GM12878 (cell line): ENCODE results near the gene RRN3. TPM values are rescaled to one million over a fixed set of nuclear protein-coding genes. Genes with fewer than 3 reads are reported as not detected.

Source experiments
- ATAC-seq: fragments of 200-7000 bp; cut with Tn5 transposase; 3 replicates; pipeline ENCODE4 v1.9.1; 2020; ENCODE audit warnings: mild to moderate bottlenecking, moderate library complexity
- BruUV-seq: library from RNA; stranded (reverse); fragments of 400-500 nt; replicated peaks from 2 replicates; lab custom pipeline; 2021; lab: Mats Ljungman, UMichigan
- CTCF ChIA-PET: fragments of 300-600 bp; sonication (Branson Sonifier 250); formaldehyde crosslinking; extraction: SDS; loops from one replicate; lab custom pipeline; 2021; ENCODE audit warnings: inconsistent platforms; lab: Yijun Ruan, JAX
- POLR2A ChIA-PET: fragments of 350-600 bp; formaldehyde crosslinking; extraction: SDS; loops from one replicate; lab custom pipeline; 2021; ENCODE audit warnings: inconsistent platforms; lab: Charles Lee
- RAD21 ChIA-PET: fragments of 300-600 bp; sonication (Branson Sonifier 250); formaldehyde crosslinking; loops from one replicate; lab custom pipeline; 2023; ENCODE audit warnings: antibody characterized with exemption; ENCODE audit not compliant: unreplicated experiment; lab: Charles Lee
- SMC1A ChIA-PET: fragments of 300-600 bp; sonication (Branson Sonifier 250); formaldehyde crosslinking; loops from one replicate; lab custom pipeline; 2023; ENCODE audit not compliant: unreplicated experiment, uncharacterized antibody; lab: Charles Lee
- DNase-seq: peaks from one replicate; pipeline ENCODE4 v3.0.0-alpha.2; 2011; ENCODE audit warnings: low read depth, low spot score
- FAIRE-seq: peaks from 3 replicates; lab custom pipeline; 2011; peaks lifted over from hg19 to GRCh38; lab: Jason Lieb, UNC
- H2AFZ ChIP-seq: 2 replicates; pipeline ENCODE4 v1.6.0; 2011; ENCODE audit warnings: low read depth, low read length, control low read depth; ENCODE audit not compliant: control insufficient read depth
- H3K27ac ChIP-seq: 2 replicates; pipeline ENCODE4 v1.5.1; 2011; ENCODE audit warnings: control low read depth; ENCODE audit not compliant: control insufficient read depth, insufficient read depth
- H3K27me3 ChIP-seq, 2 experiments: replicated peaks in 1 of 2; 2 replicates each; pipeline versions ENCODE4 v1.6.0 to v1.6.1; 2011; ENCODE audit warnings: low read length in 1 of 2; ENCODE audit not compliant: control insufficient read depth in 2 of 2, insufficient read depth in 2 of 2
- H3K36me3 ChIP-seq, 2 experiments: 2 replicates each; pipeline ENCODE4 v1.5.1; 2011; ENCODE audit warnings: low read length in 1 of 2; ENCODE audit not compliant: control insufficient read depth in 2 of 2, insufficient read depth in 2 of 2
- H3K4me1 ChIP-seq: 2 replicates; pipeline ENCODE4 v1.6.1; 2011; ENCODE audit warnings: mild to moderate bottlenecking, low read length, moderate library complexity, mixed read lengths; ENCODE audit not compliant: control insufficient read depth, insufficient read depth
- H3K4me2 ChIP-seq: 2 replicates; pipeline ENCODE4 v1.6.0; 2011; ENCODE audit warnings: control low read depth; ENCODE audit not compliant: control insufficient read depth, insufficient read depth
- H3K4me3 ChIP-seq: fragments of 200-600 bp; sonication (generic); 2 replicates; pipeline ENCODE4 v1.5.1; 2016
- H3K79me2 ChIP-seq: 2 replicates; pipeline ENCODE4 v1.6.0; 2011; ENCODE audit warnings: low read length; ENCODE audit not compliant: control insufficient read depth, insufficient read depth
- H3K9ac ChIP-seq: 2 replicates; pipeline ENCODE4 v1.8.0; 2011; ENCODE audit warnings: low read length, control low read depth, mixed read lengths; ENCODE audit not compliant: control insufficient read depth, insufficient read depth
- H3K9me3 ChIP-seq: replicated peaks from 3 replicates; pipeline ENCODE4 v1.5.1; 2011; ENCODE audit warnings: mild to moderate bottlenecking, low read length; ENCODE audit not compliant: control insufficient read depth, insufficient read depth
- H4K20me1 ChIP-seq: 2 replicates; pipeline ENCODE4 v1.6.0; 2011; ENCODE audit not compliant: control insufficient read depth, insufficient read depth
- BCL3 ChIP-seq: IDR thresholded peaks from 2 replicates; pipeline ENCODE4 v1.6.1; 2011; ENCODE audit warnings: borderline replicate concordance, low read depth, mild to moderate bottlenecking, moderate library complexity, low read length; ENCODE audit not compliant: insufficient read depth, poor library complexity, severe bottlenecking
- GATAD2B ChIP-seq: fragments of 450-650 bp; conservative IDR thresholded peaks from 2 replicates; pipeline ENCODE4 v1.6.1; 2017; ENCODE audit warnings: low read depth, mild to moderate bottlenecking, moderate library complexity
- HSF1 ChIP-seq: fragments of 150-350 bp; IDR thresholded peaks from 2 replicates; pipeline ENCODE4 v1.6.1; 2014; ENCODE audit warnings: mild to moderate bottlenecking, low read depth, low read length
- IRF4 ChIP-seq: IDR thresholded peaks from 2 replicates; pipeline ENCODE4 v1.6.1; 2011; ENCODE audit warnings: low read depth, low read length
- JUNB ChIP-seq: IDR thresholded peaks from 2 replicates; pipeline ENCODE4 v1.6.1; 2016; ENCODE audit warnings: antibody characterized with exemption, mild to moderate bottlenecking
- NFXL1 ChIP-seq: fragments of 450-650 bp; IDR thresholded peaks from 2 replicates; pipeline ENCODE4 v1.6.1; 2017; ENCODE audit warnings: antibody characterized with exemption, mild to moderate bottlenecking, borderline replicate concordance
- NR2C2 ChIP-seq: IDR thresholded peaks from 2 replicates; pipeline ENCODE4 v1.6.1; 2011; ENCODE audit warnings: borderline replicate concordance, low read depth; ENCODE audit not compliant: control insufficient read depth, insufficient read length
- RBBP5 ChIP-seq: fragments of 200-600 bp; sonication (generic); conservative IDR thresholded peaks from 2 replicates; pipeline ENCODE4 v1.6.1; 2016
- REST ChIP-seq: IDR thresholded peaks from 2 replicates; pipeline ENCODE4 v1.6.1; 2012; ENCODE audit warnings: mild to moderate bottlenecking, low read depth, low read length
- SMC3 ChIP-seq: IDR thresholded peaks from 2 replicates; pipeline ENCODE4 v1.6.1; 2011; ENCODE audit warnings: low read length, improper control_type of control experiment, borderline replicate concordance
- SREBF1 ChIP-seq: IDR thresholded peaks from 2 replicates; pipeline ENCODE4 v1.6.1; 2012; ENCODE audit warnings: mild to moderate bottlenecking, low read length
- STAT3 ChIP-seq: IDR thresholded peaks from 2 replicates; pipeline ENCODE4 v1.6.1; 2011; ENCODE audit warnings: low read depth, low read length, improper control_type of control experiment
- SUPT20H ChIP-seq: IDR thresholded peaks from 2 replicates; pipeline ENCODE4 v1.6.1; 2011; ENCODE audit warnings: low read depth, mild to moderate bottlenecking, low read length, moderate library complexity, borderline replicate concordance; ENCODE audit not compliant: control insufficient read depth
- TCF7 ChIP-seq: IDR thresholded peaks from 2 replicates; pipeline ENCODE4 v1.6.1; 2014; ENCODE audit warnings: antibody characterized with exemption, borderline replicate concordance
- ZBED1 ChIP-seq: IDR thresholded peaks from 2 replicates; pipeline ENCODE4 v1.6.1; 2016; ENCODE audit warnings: borderline replicate concordance
- WGBS: methylation state at CpG from one replicate; pipeline ENCODE4 v1.1.6; 2016; ENCODE audit warnings: low lambda C conversion rate; ENCODE audit not compliant: insufficient replicate concordance, insufficient coverage; ENCODE audit errors: missing lambda C conversion rate; 5-methylcytosine and 5-hydroxymethylcytosine counted together
- in situ Hi-C: fragments of 300-500 bp; cut with MboI; formaldehyde crosslinking; loops from 9 replicates; pipeline ENCODE4 v1.14.3; 2018; ENCODE audit warnings: mixed read lengths
- intact Hi-C: fragments of 100-400 bp; cut with micrococcal nuclease; formaldehyde crosslinking; loops from one replicate; pipeline ENCODE4 v1.14.2; 2022; ENCODE audit not compliant: unreplicated experiment
- polyA plus RNA-seq, 11 experiments: library from polyadenylated mRNA; depleted of rRNA in 4 of 11; unstranded in 6 of 11; stranded (reverse) in 5 of 11; fragments of >200 nt; fragmentation: Nextera tagmentation in 4 of 11; fragmentation: Illumina TruSeq in 1 of 11; extraction: Ambion mirVana in 4 of 11; extraction: Trizol in 1 of 11; gene quantifications; 1 replicate in 1 of 11; 2 replicates in 10 of 11; pipeline versions ENCODE4 v1.2.1 to v1.2.3, GENCODE V29; 2011 to 2016; ENCODE audit warnings: inconsistent platforms in 2 of 11, missing spikeins in 2 of 11, low read depth in 1 of 11
- total RNA-seq, 4 experiments: library from RNA; depleted of rRNA in 3 of 4; stranded (reverse); fragments of >200 nt in 3 of 4; fragmentation: Illumina TruSeq in 1 of 4; extraction: Trizol in 1 of 4; gene quantifications; 2 replicates each; pipeline versions ENCODE4 v1.2.1 to v1.2.3, GENCODE V29; 2013 to 2021
- TF ChIP-seq, protein P1 (sequence below): IDR thresholded peaks from 2 replicates; pipeline ENCODE4 v1.6.1; 2012; ENCODE audit warnings: low read length, inconsistent platforms

The RRN3 gene
- total and polyA plus RNA-seq, 10 of the 15 experiments (the other 5 are each of a cell fraction or from before 2014, with no cell fraction given) = 21.9 to 55.5 (median 33.2) TPM

DNA sequence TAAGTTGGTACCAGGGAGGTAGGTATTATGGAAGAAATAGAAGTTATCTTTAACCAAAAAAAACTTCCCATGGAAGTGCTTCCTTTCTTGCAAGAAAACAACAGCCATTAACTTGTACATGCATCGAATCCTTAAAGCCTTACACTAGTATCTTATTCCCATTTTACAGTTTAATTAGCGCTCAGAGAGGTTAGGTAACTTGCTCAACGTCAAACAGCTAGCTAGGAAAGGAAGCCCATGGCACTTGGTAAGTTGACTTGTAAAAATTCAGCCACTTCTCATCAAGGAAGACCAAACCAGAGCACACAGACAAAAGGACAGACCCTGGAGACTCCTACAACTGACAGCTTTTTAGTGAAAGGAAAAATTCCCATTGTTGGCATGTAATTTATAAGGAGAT is 34.7 kb downstream of the RRN3 start:
- H3K9ac ChIP-seq = no peak overlapping the region
- TF ChIP-seq TCF7 (no peak), RBBP5 (no peak), GATAD2B (no peak), NR2C2 (no peak), SREBF1 (no peak), IRF4 (no peak), REST (no peak), BCL3 (no peak), HSF1 (no peak), SMC3 (no peak), STAT3 (no peak), JUNB (no peak), SUPT20H (no peak), ZBED1 (no peak), NFXL1 (no peak)
- TF ChIP-seq, protein P1, sequence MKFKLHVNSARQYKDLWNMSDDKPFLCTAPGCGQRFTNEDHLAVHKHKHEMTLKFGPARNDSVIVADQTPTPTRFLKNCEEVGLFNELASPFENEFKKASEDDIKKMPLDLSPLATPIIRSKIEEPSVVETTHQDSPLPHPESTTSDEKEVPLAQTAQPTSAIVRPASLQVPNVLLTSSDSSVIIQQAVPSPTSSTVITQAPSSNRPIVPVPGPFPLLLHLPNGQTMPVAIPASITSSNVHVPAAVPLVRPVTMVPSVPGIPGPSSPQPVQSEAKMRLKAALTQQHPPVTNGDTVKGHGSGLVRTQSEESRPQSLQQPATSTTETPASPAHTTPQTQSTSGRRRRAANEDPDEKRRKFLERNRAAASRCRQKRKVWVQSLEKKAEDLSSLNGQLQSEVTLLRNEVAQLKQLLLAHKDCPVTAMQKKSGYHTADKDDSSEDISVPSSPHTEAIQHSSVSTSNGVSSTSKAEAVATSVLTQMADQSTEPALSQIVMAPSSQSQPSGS = no peak
- WGBS = 69% methylated on average over 3 of the region's 3 CpGs
- in situ Hi-C loops = no loop called here
- ChIA-PET SMC1A (interaction anchor here (0.6 kb wide), 1 partner anchor 8 kb away, joined by 3 read pairs; no protein-coding TSS in a partner anchor), RAD21 (no interaction called here), CTCF (no interaction called here), POLR2A (no interaction called here)
- ATAC-seq (no peak), DNase-seq (no peak), FAIRE-seq (no peak)
- no peaks in the 10 kb centered on the region for H4K20me1 ChIP-seq
- no peak overlapping the region for H3K27ac ChIP-seq
- H3K27me3 ChIP-seq = no peaks in the 10 kb centered on the region
- H2AFZ ChIP-seq = no peak overlapping the region
- BruUV-seq = no TSS peak
- H3K4me3 ChIP-seq = no peak overlapping the region
- peaks cover 10% of the 10 kb centered on the region for H3K79me2 ChIP-seq
- no peaks in the 10 kb centered on the region for H3K9me3 ChIP-seq
- no peaks in the 10 kb centered on the region; the same call in 1 of the 2 replicates for H3K4me1 ChIP-seq
- intact Hi-C loops = no loop called here
- H3K4me2 ChIP-seq = no peak overlapping the region
- peaks cover 10 to 24% of the 10 kb centered on the region in 2 experiments for H3K36me3 ChIP-seq
